ENCODE results near the gene RBM20.
A peak's percentile ranks its signal among the peaks of the same experiment; 100 is the strongest.
"Not testable (repeated sequence)": the region's sequence is repeated elsewhere in the genome, so short reads cannot be mapped to it uniquely, and the experiment has no call there.

RBM20 gene

DNA sequence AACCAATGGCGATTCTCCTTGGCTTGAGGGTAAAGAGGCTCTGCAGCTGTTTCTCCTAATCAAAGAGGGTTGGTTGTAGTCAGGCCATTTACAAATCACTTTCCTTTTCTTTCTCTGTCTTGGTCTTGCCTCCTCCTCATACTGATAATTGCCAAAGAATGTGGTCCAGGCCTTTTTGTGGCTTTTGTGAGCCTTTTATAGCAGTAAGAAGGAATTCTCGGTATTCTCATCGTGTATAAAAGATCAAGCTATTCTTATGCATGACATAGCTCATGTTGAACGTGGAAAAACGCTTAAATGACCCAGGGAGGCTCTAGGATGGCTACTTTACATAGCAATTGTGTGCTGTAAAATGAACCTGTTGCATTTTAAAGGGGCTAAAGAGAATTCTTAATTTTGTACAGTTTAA lies 62.6 kb downstream of the RBM20 start:
- no peak for DNase-seq

DNA sequence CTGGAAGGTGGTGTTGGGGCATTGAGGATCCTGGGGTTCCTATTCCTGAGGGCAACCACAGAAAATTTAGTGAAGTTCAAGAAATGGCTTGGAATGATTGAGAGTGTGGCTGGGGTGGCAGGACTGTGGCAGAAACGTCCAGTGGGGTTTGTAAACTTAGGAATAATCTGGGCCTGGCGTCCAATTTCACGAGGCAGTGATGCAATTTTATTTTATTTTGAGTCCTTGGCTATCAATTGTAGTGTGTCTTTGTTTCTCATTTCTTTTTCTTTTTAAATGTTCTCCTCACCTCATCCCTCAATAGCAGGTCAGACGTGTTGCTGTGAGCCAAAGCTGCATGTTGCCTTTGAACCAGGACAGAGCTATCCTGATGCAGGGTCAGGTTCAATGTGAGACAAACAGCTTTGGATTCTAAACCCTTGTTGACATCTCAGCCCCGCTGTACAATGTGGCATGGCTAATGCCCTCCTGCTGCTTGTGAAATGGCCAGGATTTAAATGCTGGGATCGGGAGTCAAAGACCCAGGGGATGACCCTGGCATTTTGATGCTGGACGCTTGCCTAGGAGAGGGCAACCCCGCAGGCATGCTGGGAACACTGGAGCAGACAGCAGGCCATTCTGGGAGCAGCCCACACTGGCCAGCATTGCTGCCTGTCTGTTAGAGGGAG lies 64.8 kb downstream of the RBM20 start:
- no peak for DNase-seq

GRCh38 chr10:110709444-110709828 lies 65.3 kb downstream of the RBM20 start:
- no peak for DNase-seq

- DNase-seq: no peak
Observed at GRCh38 chr10:110709964-110710587, 65.9 kb downstream of the RBM20 start.

DNA sequence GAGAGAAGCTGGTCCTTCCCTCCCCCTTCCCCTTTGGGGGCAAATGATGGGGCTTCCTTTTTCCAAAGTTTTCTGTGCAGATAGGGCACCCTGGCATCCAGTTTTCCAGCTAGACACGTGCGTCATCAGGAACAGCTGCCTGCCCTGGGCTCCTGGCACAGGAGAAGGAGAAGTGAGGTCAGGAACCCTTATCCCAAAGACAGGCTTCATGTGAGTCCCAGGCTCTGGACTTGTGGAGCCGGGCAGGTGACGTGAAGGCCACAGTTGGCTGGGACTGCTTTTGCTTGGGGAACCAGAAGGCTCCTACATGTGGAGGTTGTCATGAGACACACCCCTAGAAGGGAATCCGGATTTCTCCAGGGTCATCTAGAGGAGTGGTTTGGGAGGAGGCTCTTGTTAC lies 66.5 kb downstream of the RBM20 start:
- DNase-seq: no peak

GRCh38 chr10:110711382-110711781 lies 67.2 kb downstream of the RBM20 start:
- no peak for DNase-seq

DNA sequence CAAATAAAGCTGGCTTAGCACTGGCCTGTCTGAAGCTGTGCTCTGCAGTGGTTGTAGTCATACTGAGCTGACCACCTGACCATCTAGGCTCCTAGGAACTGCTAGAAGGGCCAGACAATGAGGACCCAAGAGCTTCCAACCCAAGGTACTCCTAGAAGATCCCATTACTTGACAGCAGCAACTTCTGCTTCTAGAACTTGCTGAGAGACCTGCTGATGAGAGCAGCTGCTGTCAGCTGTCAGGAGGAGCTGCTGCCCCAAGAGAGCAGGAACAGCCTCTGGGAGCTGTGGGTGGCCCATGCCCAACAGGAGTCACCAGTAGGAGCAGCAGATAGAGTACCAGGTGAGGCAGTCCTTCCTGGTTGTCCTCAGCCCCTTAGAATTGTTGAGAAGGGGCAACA lies 70.2 kb downstream of the RBM20 start:
- DNase-seq: no peak

DNA sequence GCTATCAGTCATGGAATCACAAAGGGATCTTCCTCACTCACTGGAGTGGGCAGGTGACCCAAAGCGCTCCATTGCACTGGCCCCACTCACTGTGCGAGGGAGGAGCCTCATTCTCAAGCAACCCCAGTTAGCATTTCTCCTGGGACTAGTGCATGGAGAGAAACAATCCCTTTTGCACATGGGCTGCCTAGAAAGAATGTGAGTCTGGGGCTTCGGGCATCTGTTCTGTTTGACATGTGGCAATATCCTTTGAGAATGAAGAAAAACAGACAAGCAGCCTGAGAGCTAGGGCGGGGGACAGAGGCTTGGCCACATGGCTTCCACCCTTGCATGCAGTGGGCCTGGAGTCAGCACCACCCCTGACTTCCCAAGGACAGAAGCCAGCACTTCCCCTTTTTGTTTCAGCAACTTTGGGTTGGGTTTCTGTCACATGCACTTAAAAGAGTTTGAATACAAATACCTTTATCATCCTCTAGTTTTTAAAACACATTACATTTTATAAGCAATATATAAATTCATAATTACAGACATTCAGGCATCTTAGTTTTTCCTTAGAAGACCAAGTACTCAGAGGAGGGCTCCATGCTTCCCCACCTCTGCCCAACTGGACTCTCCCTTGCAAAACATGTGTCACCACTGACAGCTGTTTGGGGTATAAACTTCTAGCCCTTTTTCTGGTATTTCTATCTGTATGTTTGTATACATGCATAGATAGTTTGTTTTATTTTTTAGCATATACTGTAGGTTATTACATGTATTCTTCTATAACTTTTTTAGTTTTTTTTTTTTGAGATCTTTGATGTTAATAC lies 73.8 kb downstream of the RBM20 start:
- no peak for DNase-seq

DNA sequence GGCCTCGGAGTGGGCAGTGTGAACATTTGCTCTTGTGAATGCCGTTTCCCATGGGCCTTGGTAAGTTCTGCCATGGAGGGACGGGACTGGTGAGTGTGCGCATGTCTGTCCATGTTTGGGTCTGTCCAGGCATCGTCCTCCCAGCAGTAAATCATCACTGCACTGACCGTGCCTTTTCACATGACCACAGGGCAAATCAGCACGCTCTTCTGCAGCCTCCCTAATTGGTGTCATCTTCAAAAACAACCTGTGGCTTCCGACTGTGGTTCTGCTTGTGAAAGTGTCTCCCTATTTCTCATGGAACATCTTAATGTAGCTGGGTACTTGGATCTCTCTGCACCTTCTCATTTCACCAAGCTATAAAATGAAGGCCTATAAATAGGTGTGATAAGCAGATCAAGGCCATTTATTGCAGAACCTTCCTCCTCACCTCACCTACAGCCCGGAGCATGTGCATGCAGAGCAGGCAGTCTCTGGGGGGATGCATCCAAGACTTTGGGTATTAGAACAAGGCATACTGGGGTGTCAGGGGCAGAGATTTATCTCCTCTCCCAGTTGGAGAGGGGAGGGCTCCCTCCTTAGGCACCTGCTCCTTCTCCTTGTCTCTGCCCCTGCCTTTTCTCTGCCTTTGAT lies 77.4 kb downstream of the RBM20 start:
- DNase-seq: no peak

DNA sequence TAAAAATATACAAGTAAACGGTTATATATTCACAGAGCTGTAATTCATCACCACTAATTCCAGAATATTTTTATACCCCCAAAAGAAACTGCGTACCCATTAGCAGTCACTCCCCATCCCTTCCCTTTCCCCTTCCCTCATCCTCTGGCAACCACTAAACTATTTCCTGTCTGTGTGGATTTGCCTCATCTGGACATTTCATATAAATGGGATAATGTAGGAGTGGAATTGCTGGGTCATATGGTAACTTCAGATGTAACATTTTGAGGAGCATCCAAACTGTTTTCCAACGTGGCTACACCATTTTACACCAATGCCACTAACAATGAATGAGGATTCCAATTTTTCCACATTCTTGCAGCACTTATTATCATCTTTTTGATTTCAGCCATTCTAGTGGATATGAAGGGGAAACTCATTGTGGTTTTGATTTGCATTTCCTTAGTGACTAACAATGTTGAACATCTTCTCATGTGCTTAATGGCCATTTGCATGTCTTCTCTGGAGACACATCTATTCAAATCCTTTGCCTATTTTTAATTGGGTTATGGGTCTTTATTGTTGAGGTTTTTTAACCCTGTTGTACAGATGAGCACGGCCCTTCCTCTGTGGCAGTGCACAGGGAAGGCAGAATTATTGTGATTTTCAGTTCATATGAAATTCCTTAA lies 79.2 kb downstream of the RBM20 start:
- DNase-seq: no peak

DNA sequence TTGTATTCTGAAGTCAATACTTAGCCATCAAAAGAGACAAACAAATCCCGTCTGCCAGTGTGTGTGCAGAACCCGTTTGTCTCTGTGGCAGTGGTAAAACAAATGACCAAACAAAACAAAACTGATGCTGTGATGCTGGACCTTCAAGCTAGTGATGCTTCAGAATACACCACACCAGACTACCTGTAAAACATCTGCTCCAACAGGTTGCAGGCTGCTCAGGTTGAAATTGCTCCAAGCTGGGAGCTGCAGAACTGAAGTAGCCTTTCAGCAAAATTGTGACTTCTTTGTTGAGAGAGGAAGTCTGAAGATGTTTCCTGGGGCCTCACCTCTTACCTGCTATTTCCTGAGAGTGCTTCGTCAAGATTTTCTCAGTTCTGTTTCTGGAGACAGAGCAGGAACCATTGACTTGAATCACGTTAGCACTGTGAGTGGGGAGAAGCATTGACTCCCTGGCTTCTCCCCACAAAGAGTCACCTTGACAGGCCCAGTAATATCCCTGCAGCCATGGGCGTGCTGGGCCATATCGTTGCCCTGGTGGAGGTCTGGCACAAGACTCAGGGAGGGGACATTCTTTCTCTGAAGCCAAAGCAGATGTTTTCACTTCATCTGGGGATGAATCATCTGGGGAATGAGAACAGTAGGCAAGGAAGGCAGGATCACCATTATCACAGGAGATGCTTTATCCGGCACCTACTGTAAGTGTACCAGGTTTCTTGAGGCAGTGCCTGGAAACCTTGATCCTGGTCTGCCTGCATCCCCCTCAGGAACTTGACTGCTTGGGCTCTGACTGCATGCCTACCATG lies 80.2 kb downstream of the RBM20 start:
- DNase-seq: no peak

DNA sequence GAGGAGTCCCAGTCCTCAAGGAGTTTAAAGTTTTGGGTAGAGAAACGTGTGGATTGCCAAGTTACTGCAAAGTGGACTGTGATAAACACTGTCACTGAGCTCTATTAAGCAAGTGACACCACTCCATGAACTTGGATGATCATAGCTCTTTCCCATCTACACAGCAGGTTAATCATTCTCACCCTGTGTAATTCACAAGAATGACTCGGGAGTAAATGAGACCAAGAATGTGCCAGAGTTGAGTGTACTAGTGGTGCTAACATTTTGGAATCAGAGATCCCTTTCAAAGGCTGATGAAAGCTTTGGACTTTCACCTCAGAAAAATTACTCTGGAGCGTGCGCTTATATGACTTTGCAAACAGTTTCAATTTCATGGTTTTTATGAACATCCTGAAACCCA lies 80.8 kb downstream of the RBM20 start:
- DNase-seq: no peak

DNA sequence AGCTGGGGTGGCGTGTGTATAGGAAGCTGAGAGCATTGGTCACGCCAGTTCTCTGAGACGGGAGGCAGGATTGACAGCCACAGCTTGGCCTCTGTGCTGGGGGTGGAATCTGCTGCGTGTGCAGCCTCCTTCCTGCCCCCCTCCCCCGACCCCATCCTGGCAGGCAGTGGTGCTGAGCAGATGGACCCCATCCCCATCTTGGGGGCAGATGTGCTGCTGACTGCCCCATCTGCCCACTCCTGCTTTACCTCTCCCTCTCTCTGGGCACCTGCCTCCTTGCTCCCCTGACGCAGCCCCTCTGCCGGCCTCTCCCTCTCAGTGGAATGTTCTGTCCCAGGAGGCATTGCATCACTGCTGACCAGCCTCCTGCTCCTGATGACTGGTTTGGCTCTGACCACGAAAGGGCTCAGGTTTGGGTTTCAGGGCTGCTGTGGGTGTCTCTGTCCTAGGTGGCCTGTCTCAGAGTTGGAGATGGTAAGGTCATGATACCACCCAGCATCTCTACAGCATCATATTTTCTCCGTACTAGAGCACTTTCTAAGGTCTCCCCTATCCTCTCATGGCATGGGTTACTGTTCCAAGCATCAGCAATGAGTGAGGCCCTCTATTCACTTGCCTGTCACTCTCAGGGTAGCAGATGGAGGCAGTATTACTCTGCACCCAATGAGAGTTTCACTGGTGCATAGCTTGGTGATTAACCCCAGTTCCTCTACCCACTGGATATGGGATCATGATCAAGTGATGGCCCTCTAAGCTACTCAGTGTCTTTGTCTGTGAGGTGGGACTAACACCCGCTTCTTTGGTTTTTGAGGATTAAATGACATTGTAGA lies 81.9 kb downstream of the RBM20 start:
- no peak for DNase-seq

GRCh38 chr10:110727785-110728184 lies 83.6 kb downstream of the RBM20 start:
- DNase-seq: not testable (repeated sequence)

- DNase-seq: no peak
Observed at GRCh38 chr10:110730345-110731050, 86.4 kb downstream of the RBM20 start.

DNA sequence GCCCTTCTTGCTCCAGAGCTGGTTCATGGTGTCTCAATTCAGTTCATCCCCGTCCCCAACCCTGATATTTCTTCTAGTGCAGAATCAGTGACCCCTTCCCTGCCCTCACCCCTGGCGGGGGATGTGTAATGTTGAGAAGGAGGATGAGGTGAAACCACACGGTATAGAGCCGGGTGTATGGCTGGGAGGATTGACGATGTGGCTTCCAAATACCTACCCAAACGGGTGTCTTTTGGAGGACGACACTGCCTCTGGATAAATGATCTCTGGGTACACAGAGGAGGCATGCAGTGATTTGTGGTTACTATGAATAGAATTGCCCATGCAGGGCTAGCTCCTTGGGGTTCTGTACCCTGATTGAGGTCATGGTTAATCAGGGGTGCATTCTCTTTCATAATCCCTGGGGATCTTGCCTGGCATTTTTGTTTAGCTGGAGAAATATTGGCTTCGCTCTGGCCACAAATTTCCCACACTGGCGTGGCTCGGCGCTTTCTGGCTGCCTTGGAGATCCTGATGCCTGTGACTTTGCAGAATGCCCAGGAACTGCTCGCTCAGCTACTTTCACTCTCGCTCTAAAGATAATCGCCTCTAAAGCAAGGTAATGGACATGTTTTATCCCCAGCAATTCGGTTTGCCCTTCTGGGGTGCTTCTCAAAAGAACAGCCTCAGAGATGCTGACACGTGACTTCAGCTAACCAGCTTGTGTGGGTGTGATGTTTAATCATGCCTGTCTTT lies 89.2 kb downstream of the RBM20 start:
- no peak for DNase-seq

GRCh38 chr10:110735620-110736027 lies 91.5 kb downstream of the RBM20 start:
- DNase-seq: no peak

- DNase-seq: no peak
Observed at GRCh38 chr10:110737886-110738634, 93.9 kb downstream of the RBM20 start.

GRCh38 chr10:110739811-110740271 lies 95.7 kb downstream of the RBM20 start:
- peak; percentile 6 for DNase-seq
